Adrenal gland (tissue), 5 donors: ENCODE data around the gene LMNTD1.

Experiments used
- POLR2A ChIP-seq, 2 donors: fragments of 450-650 bp; IDR thresholded peaks; one replicate each; pipeline ENCODE4 v1.6.1; 2017; ENCODE audit warnings: antibody characterized with exemption in 2 of 2, mild to moderate bottlenecking in 2 of 2, moderate library complexity in 1 of 2
- TF ChIP-seq, protein P1 (sequence below), 6 experiments: fragments of 450-650 bp in 4 of 6; fragments of 200-600 bp in 2 of 6; sonication (generic) in 1 of 6; IDR thresholded peaks; 1 replicate in 5 of 6; 2 replicates in 1 of 6; pipeline versions ENCODE4 v1.5.1 to v1.8.0; 2016 to 2021; ENCODE audit warnings: antibody characterized with exemption in 6 of 6, mild to moderate bottlenecking in 2 of 6, moderate library complexity in 1 of 6
- donor health status: DM: no; HTN: no; CAD: no.

DNA sequence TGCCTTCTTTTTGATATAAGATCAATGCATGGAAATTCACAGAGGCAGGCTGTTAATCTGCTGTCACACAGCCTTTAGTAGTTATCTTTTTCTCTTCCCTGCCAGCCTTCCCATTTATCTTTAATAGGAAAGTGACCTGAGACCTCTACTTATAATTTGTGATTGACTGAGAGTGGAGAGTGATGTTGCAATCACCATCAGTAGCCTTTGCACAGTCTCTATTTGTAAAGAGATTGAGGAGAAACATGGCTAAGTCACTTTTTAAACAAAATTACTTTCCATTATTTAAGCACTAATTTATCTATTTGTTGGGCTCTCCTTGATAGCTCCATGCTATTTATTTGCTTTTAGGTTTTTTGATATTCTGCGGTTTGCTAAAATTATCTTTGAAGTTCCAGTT, 19.9 kb downstream of the LMNTD1 start:
- no peak for TF ChIP-seq POLR2A (IDR thresholded peaks at IDR 0.05)
- TF ChIP-seq, protein P1, sequence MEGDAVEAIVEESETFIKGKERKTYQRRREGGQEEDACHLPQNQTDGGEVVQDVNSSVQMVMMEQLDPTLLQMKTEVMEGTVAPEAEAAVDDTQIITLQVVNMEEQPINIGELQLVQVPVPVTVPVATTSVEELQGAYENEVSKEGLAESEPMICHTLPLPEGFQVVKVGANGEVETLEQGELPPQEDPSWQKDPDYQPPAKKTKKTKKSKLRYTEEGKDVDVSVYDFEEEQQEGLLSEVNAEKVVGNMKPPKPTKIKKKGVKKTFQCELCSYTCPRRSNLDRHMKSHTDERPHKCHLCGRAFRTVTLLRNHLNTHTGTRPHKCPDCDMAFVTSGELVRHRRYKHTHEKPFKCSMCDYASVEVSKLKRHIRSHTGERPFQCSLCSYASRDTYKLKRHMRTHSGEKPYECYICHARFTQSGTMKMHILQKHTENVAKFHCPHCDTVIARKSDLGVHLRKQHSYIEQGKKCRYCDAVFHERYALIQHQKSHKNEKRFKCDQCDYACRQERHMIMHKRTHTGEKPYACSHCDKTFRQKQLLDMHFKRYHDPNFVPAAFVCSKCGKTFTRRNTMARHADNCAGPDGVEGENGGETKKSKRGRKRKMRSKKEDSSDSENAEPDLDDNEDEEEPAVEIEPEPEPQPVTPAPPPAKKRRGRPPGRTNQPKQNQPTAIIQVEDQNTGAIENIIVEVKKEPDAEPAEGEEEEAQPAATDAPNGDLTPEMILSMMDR (IDR thresholded peaks at IDR 0.05): no peak
